Measurements from ENCODE around the gene EXOC6. TPM values are rescaled to one million over a fixed set of nuclear protein-coding genes. Genes with fewer than 3 reads are reported as not detected.

Gene EXOC6
- total and polyA plus RNA-seq, 2 donors from 2014 or later = 9.5 to 17.0 TPM

- H3K4me1 ChIP-seq (ENCODE audit: control insufficient read depth in 2 of 3, insufficient read depth in 2 of 3, low read depth in 1 of 3, low read length in 3 of 3) = peaks cover 0 to 26% (median 0%) of the 10 kb centered on the region in 3 donors
- no peak overlapping the region for H3K4me3 ChIP-seq (ENCODE audit: low read length in 3 of 3)
- FAIRE-seq (no peak), DNase-seq (peak in 1 of 5 donors; percentile 47)
- H3K36me3 ChIP-seq (ENCODE audit: control insufficient read depth in 2 of 3, insufficient read depth in 3 of 3, low read length in 3 of 3) = no peaks in the 10 kb centered on the region
- no peak overlapping the region for H3K27ac ChIP-seq (ENCODE audit: low read depth in 2 of 2, low read length in 2 of 2)
- no peak for TF ChIP-seq CTCF (IDR thresholded peaks at IDR 0.05; ENCODE audit: borderline replicate concordance, extremely low read depth, insufficient read depth)
- H3K9ac ChIP-seq (ENCODE audit: low read length in 3 of 3) = no peak overlapping the region
- H3K27me3 ChIP-seq (ENCODE audit: control insufficient read depth, insufficient read depth, low read length) = peaks cover 63% of the 10 kb centered on the region
- intact Hi-C loops (cut with DNase I) = no loop called here
- no peaks in the 10 kb centered on the region for H3K9me3 ChIP-seq (ENCODE audit: control insufficient read depth in 2 of 3, insufficient read depth in 1 of 3, low read length in 3 of 3)
These were observed 225.9 kb downstream of the EXOC6 start for GRCh38 chr10:93074147-93074596.

GRCh38 chr10:93074597-93075368 lies 226.5 kb downstream of the EXOC6 start:
- Histone ChIP-seq H3K36me3 (ENCODE audit: control insufficient read depth in 2 of 3, insufficient read depth in 3 of 3, low read length in 3 of 3) (no peaks in the 10 kb centered on the region), H3K27me3 (ENCODE audit: control insufficient read depth, insufficient read depth, low read length) (peaks cover 59% of the 10 kb centered on the region), H3K4me3 (ENCODE audit: low read length in 3 of 3) (no peak overlapping the region), H3K9me3 (ENCODE audit: control insufficient read depth in 2 of 3, insufficient read depth in 1 of 3, low read length in 3 of 3) (no peaks in the 10 kb centered on the region), H3K27ac (ENCODE audit: low read depth in 2 of 2, low read length in 2 of 2) (no peak overlapping the region), H3K4me1 (ENCODE audit: control insufficient read depth in 2 of 3, insufficient read depth in 2 of 3, low read depth in 1 of 3, low read length in 3 of 3) (peaks cover 0 to 26% (median 0%) of the 10 kb centered on the region in 3 donors), H3K9ac (ENCODE audit: low read length in 3 of 3) (no peak overlapping the region)
- peak in 1 of 5 donors; percentile 39 for DNase-seq
- intact Hi-C loops (cut with DNase I) = no loop called here
- no peak for FAIRE-seq
- no peak for TF ChIP-seq CTCF (IDR thresholded peaks at IDR 0.05; ENCODE audit: borderline replicate concordance, extremely low read depth, insufficient read depth)

- H3K27ac ChIP-seq (ENCODE audit: low read depth in 2 of 2, low read length in 2 of 2) = no peak overlapping the region
- DNase-seq (no peak), FAIRE-seq (no peak)
- TF ChIP-seq CTCF (IDR thresholded peaks at IDR 0.05; ENCODE audit: borderline replicate concordance, extremely low read depth, insufficient read depth) = no peak
- H3K9ac ChIP-seq (ENCODE audit: low read length in 3 of 3) = no peak overlapping the region
- H3K4me1 ChIP-seq (ENCODE audit: control insufficient read depth in 2 of 3, insufficient read depth in 2 of 3, low read depth in 1 of 3, low read length in 3 of 3) = peaks cover 0 to 26% (median 0%) of the 10 kb centered on the region in 3 donors
- intact Hi-C loops (cut with DNase I) = no loop called here
- peaks cover 52% of the 10 kb centered on the region for H3K27me3 ChIP-seq (ENCODE audit: control insufficient read depth, insufficient read depth, low read length)
- no peaks in the 10 kb centered on the region for H3K9me3 ChIP-seq (ENCODE audit: control insufficient read depth in 2 of 3, insufficient read depth in 1 of 3, low read length in 3 of 3)
- no peak overlapping the region for H3K4me3 ChIP-seq (ENCODE audit: low read length in 3 of 3)
- H3K36me3 ChIP-seq (ENCODE audit: control insufficient read depth in 2 of 3, insufficient read depth in 3 of 3, low read length in 3 of 3) = no peaks in the 10 kb centered on the region
These were observed 227.3 kb downstream of the EXOC6 start for GRCh38 chr10:93075369-93076221.

All from kidney (tissue), 14 donors.